HG03064 (cell line): ENCODE data around the gene NRIP2.

ENCODE experiments used
- ATAC-seq: cut with Tn5 transposase; IDR thresholded peaks from one replicate; pipeline ENCODE4 v1.9.1; 2021; ENCODE audit warnings: low read depth; ENCODE audit not compliant: unreplicated experiment

Gene NRIP2

GRCh38 chr12:2783936-2784600 is 50.8 kb downstream of the NRIP2 start:
- no peak for ATAC-seq

GRCh38 chr12:2779281-2779680 is 55.6 kb downstream of the NRIP2 start:
- ATAC-seq, result no peak

- no peak for ATAC-seq
These were observed 58.6 kb downstream of the NRIP2 start for GRCh38 chr12:2776129-2776806.

GRCh38 chr12:2775431-2775830 is 59.4 kb downstream of the NRIP2 start:
- no peak for ATAC-seq
